GM12874 (cell line): Measurements from ENCODE around the gene CDC42EP5.

Source experiments
- CTCF ChIP-seq: IDR thresholded peaks from 2 replicates; pipeline ENCODE4 v1.5.1; 2011; ENCODE audit warnings: low read depth, mild to moderate bottlenecking, control low read depth, low read length, moderate library complexity; ENCODE audit not compliant: insufficient read depth

CDC42EP5 gene

GRCh38 chr19:54418930-54419800, 53.9 kb downstream of the CDC42EP5 start:
- no peak for TF ChIP-seq CTCF

GRCh38 chr19:54418030-54418929, 54.8 kb downstream of the CDC42EP5 start:
- no peak for TF ChIP-seq CTCF

GRCh38 chr19:54416695-54417491, 56.2 kb downstream of the CDC42EP5 start:
- TF ChIP-seq CTCF = no peak

GRCh38 chr19:54415901-54416673, 57.0 kb downstream of the CDC42EP5 start:
- TF ChIP-seq CTCF = no peak

GRCh38 chr19:54415208-54415900, 57.7 kb downstream of the CDC42EP5 start, which contains the start of gene TTYH1:
TTYH1 (plus strand) TSS chr19:54415464; CDS start chr19:54415553, 89 bp downstream.
- peak; percentile 55 for TF ChIP-seq CTCF
